Measurements from ENCODE around the gene MPV17L. TPM values are rescaled to one million over a fixed set of nuclear protein-coding genes. Genes with fewer than 3 reads are reported as not detected.
"Not testable (repeated sequence)": the region's sequence is repeated elsewhere in the genome, so short reads cannot be mapped to it uniquely, and the experiment has no call there.

MPV17L gene
- polyA plus RNA-seq, 2 of the 4 experiments (the other 2 are of a cell fraction) = 3.7 to 5.8 TPM

GRCh38 chr16:15389916-15390315 is 5.6 kb upstream of the MPV17L start:
- CTCF ChIA-PET; H3K9me3 ChIP-seq; ATAC-seq; H3K4me2 ChIP-seq; H3K4me3 ChIP-seq; FAIRE-seq; DNase-seq (ENCODE audit: low read depth in 1 of 2, low spot score in 1 of 2); H3K4me1 ChIP-seq; POLR2A ChIA-PET; H3K27ac ChIP-seq: not testable (repeated sequence)
- 84% methylated on average over 5 of the region's 5 CpGs for WGBS (ENCODE audit: missing lambda C conversion rate)

GRCh38 chr16:15393025-15393424 is 2.5 kb upstream of the MPV17L start:
- H3K4me1 ChIP-seq; H3K4me2 ChIP-seq; FAIRE-seq; H3K4me3 ChIP-seq; H3K27ac ChIP-seq; ATAC-seq; DNase-seq (ENCODE audit: low read depth in 1 of 2, low spot score in 1 of 2); CTCF ChIA-PET; POLR2A ChIA-PET; H3K9me3 ChIP-seq: not testable (repeated sequence)
- 80% methylated on average over 8 of the region's 8 CpGs for WGBS (ENCODE audit: missing lambda C conversion rate)

GRCh38 chr16:15396509-15396829 is 915 bp downstream of the MPV17L start:
- WGBS (ENCODE audit: missing lambda C conversion rate) = 93% methylated on average over 8 of the region's 8 CpGs
- H3K4me1 ChIP-seq; DNase-seq (ENCODE audit: low read depth in 1 of 2, low spot score in 1 of 2); POLR2A ChIA-PET; CTCF ChIA-PET; ATAC-seq; H3K9me3 ChIP-seq; FAIRE-seq: not testable (repeated sequence)
- Histone ChIP-seq H3K27ac (peak overlapping the region; percentile 74 to 91; a peak in 5 of 6 replicates), H3K4me3 (peak overlapping the region; percentile 66), H3K4me2 (peak overlapping the region; percentile 96)

GRCh38 chr16:15396948-15397594 is 1.5 kb downstream of the MPV17L start:
- Histone ChIP-seq H3K4me2 (peak overlapping the region; percentile 96; the same call in 1 of the 3 replicates), H3K4me3 (no peak overlapping the region), H3K4me1 (peaks cover 4% of the 10 kb centered on the region; the same call in 1 of the 3 replicates), H3K27ac (no peak overlapping the region), H3K9me3 (no peaks in the 10 kb centered on the region)
- ChIA-PET CTCF (no interaction called here), POLR2A (no interaction called here)
- ATAC-seq = no peak
- no peak for FAIRE-seq
- no peak for DNase-seq (ENCODE audit: low read depth in 1 of 2, low spot score in 1 of 2)
- 89% methylated on average over 11 of the region's 11 CpGs for WGBS (ENCODE audit: missing lambda C conversion rate)
- TF ChIP-seq TFCP2L1 (CRISPR knock-in tag; IDR thresholded peaks at IDR 0.05) = no peak
- TF ChIP-seq EHMT2 (IDR thresholded peaks at IDR 0.05; ENCODE audit: low read depth) = no peak
- no peak for TF ChIP-seq NR3C1 (IDR thresholded peaks at IDR 0.05)
- no peak for TF ChIP-seq ZFP36 (IDR thresholded peaks at IDR 0.05; ENCODE audit: borderline replicate concordance, partially characterized antibody)
- TF ChIP-seq MAX (IDR thresholded peaks at IDR 0.05) = no peak
- TF ChIP-seq RAD21 (conservative IDR thresholded peaks at IDR 0.05 in 1 of 2, IDR thresholded peaks at IDR 0.05 in 1 of 2) = no peak
- no peak for TF ChIP-seq RFX5 (IDR thresholded peaks at IDR 0.05)
- TF ChIP-seq PHF8 (IDR thresholded peaks at IDR 0.05; ENCODE audit: borderline replicate concordance, low read depth) = no peak
- TF ChIP-seq RNF2 (IDR thresholded peaks at IDR 0.05; ENCODE audit: borderline replicate concordance, low read depth) = no peak
- no peak for TF ChIP-seq HES2 (IDR thresholded peaks at IDR 0.05)
- TF ChIP-seq ZSCAN20 (CRISPR knock-in tag; IDR thresholded peaks at IDR 0.05) = no peak
- TF ChIP-seq CBX2 (IDR thresholded peaks at IDR 0.05; ENCODE audit: borderline replicate concordance, low read depth) = no peak
- TF ChIP-seq TP53 (CRISPR knock-in tag; IDR thresholded peaks at IDR 0.05) = no peak
- no peak for TF ChIP-seq JUN (IDR thresholded peaks at IDR 0.05)
- no peak for TF ChIP-seq HEYL (CRISPR knock-in tag; IDR thresholded peaks at IDR 0.05)
- TF ChIP-seq CBX8 (IDR thresholded peaks at IDR 0.05) = no peak
- TF ChIP-seq RARB (CRISPR knock-in tag; IDR thresholded peaks at IDR 0.05) = no peak

Data from A549 (cell line).